ENCODE data around the gene SYDE2. TPM values are rescaled to one million over a fixed set of nuclear protein-coding genes. Genes with fewer than 3 reads are reported as not detected.

SYDE2 gene
- total RNA-seq, 1 experiment from 2014 or later = 10.9 TPM

- H3K27me3 ChIP-seq (replicated peaks; ENCODE audit: insufficient read depth, low read depth, low read length, poor library complexity) = no peaks in the 10 kb centered on the region
- no peak overlapping the region for H3K27ac ChIP-seq (ENCODE audit: low read depth, low read length, poor library complexity, severe bottlenecking)
- POLR2A ChIA-PET (ENCODE audit: low non-redundant PET) = interaction anchor here (0.7 kb wide), 1 partner anchor 85 kb away, joined by 3 read pairs; no protein-coding TSS in a partner anchor
- H3K36me3 ChIP-seq (ENCODE audit: insufficient read depth, low read length, poor library complexity, severe bottlenecking) = no peaks in the 10 kb centered on the region
- intact Hi-C loops (cut with micrococcal nuclease; ENCODE audit: unreplicated experiment) = no loop called here
- no peaks in the 10 kb centered on the region for H3K9me3 ChIP-seq (ENCODE audit: low read depth, low read length, poor library complexity, severe bottlenecking)
- CTCF ChIA-PET = no interaction called here
- H3K4me1 ChIP-seq (ENCODE audit: insufficient read depth, low read length, poor library complexity, severe bottlenecking) = peaks cover 24% of the 10 kb centered on the region
- TF ChIP-seq, protein P1, sequence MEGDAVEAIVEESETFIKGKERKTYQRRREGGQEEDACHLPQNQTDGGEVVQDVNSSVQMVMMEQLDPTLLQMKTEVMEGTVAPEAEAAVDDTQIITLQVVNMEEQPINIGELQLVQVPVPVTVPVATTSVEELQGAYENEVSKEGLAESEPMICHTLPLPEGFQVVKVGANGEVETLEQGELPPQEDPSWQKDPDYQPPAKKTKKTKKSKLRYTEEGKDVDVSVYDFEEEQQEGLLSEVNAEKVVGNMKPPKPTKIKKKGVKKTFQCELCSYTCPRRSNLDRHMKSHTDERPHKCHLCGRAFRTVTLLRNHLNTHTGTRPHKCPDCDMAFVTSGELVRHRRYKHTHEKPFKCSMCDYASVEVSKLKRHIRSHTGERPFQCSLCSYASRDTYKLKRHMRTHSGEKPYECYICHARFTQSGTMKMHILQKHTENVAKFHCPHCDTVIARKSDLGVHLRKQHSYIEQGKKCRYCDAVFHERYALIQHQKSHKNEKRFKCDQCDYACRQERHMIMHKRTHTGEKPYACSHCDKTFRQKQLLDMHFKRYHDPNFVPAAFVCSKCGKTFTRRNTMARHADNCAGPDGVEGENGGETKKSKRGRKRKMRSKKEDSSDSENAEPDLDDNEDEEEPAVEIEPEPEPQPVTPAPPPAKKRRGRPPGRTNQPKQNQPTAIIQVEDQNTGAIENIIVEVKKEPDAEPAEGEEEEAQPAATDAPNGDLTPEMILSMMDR (conservative IDR thresholded peaks at IDR 0.05; ENCODE audit: low read depth, low read length) = no peak
- TF ChIP-seq EZH2 (IDR thresholded peaks at IDR 0.05; ENCODE audit: borderline replicate concordance, low read depth, low read length, poor library complexity, severe bottlenecking) = no peak
- H3K4me3 ChIP-seq (ENCODE audit: low read depth, low read length, poor library complexity, severe bottlenecking) = no peak overlapping the region
- no TSS peak for BruUV-seq (replicated peaks)
- DNase-seq (ENCODE audit: low spot score) = no peak
These were observed 22.5 kb upstream of the SYDE2 start for GRCh38 chr1:85223334-85223733.

DNA sequence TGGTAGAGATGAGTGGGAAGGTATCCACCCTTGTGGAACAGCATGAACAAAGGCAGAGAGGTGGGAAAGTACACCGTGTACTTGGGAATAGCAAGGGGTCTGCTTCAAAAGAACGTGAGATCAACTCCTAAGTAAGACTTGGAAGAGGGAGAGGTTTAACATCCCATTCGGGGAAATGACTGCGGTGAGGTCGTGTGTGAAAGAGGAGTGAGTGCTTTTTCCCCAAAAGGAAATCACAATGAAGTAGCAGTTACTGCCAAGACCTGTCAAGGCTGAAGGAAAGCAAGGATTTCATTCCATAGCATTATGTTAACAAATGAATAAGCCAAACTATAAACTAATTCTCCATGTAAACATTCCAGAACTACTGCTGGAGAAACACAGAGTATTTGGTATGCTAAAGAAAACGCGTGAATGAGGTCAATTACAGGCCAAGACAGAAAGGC, 20.0 kb upstream of the SYDE2 start:
- BruUV-seq (replicated peaks) = no TSS peak
- H3K4me3 ChIP-seq (ENCODE audit: low read depth, low read length, poor library complexity, severe bottlenecking) = no peak overlapping the region
- TF ChIP-seq EZH2 (IDR thresholded peaks at IDR 0.05; ENCODE audit: borderline replicate concordance, low read depth, low read length, poor library complexity, severe bottlenecking) = no peak
- TF ChIP-seq, protein P1 (conservative IDR thresholded peaks at IDR 0.05; ENCODE audit: low read depth, low read length) = no peak
- CTCF ChIA-PET = interaction anchor here (0.6 kb wide), 1 partner anchor 50 kb away, joined by 3 read pairs; no protein-coding TSS in a partner anchor
- H3K9me3 ChIP-seq (ENCODE audit: low read depth, low read length, poor library complexity, severe bottlenecking) = no peaks in the 10 kb centered on the region
- no peaks in the 10 kb centered on the region for H3K36me3 ChIP-seq (ENCODE audit: insufficient read depth, low read length, poor library complexity, severe bottlenecking)
- no peak overlapping the region for H3K27ac ChIP-seq (ENCODE audit: low read depth, low read length, poor library complexity, severe bottlenecking)
- POLR2A ChIA-PET (ENCODE audit: low non-redundant PET) = no interaction called here
- H3K27me3 ChIP-seq (replicated peaks; ENCODE audit: insufficient read depth, low read depth, low read length, poor library complexity) = no peaks in the 10 kb centered on the region
- no peak for DNase-seq (ENCODE audit: low spot score)
- intact Hi-C loops (cut with micrococcal nuclease; ENCODE audit: unreplicated experiment) = no loop called here
- H3K4me1 ChIP-seq (ENCODE audit: insufficient read depth, low read length, poor library complexity, severe bottlenecking) = peaks cover 14% of the 10 kb centered on the region

- POLR2A ChIA-PET (ENCODE audit: low non-redundant PET) = no interaction called here
- DNase-seq (ENCODE audit: low spot score) = no peak
These were observed 19.2 kb upstream of the SYDE2 start for GRCh38 chr1:85219853-85220610.

More at GRCh38 chr1:85219853-85220610, 19.2 kb upstream of the SYDE2 start:
- no peak overlapping the region for H3K4me3 ChIP-seq (ENCODE audit: low read depth, low read length, poor library complexity, severe bottlenecking)
- no TSS peak for BruUV-seq (replicated peaks)
- intact Hi-C loops (cut with micrococcal nuclease; ENCODE audit: unreplicated experiment) = no loop called here
- no peaks in the 10 kb centered on the region for H3K9me3 ChIP-seq (ENCODE audit: low read depth, low read length, poor library complexity, severe bottlenecking)
- no peaks in the 10 kb centered on the region for H3K36me3 ChIP-seq (ENCODE audit: insufficient read depth, low read length, poor library complexity, severe bottlenecking)
- H3K27me3 ChIP-seq (replicated peaks; ENCODE audit: insufficient read depth, low read depth, low read length, poor library complexity) = no peaks in the 10 kb centered on the region
- CTCF ChIA-PET = interaction anchor here (0.6 kb wide), 1 partner anchor 49 kb away, joined by 3 read pairs; no protein-coding TSS in a partner anchor
- H3K27ac ChIP-seq (ENCODE audit: low read depth, low read length, poor library complexity, severe bottlenecking) = no peak overlapping the region
- no peak for TF ChIP-seq EZH2 (IDR thresholded peaks at IDR 0.05; ENCODE audit: borderline replicate concordance, low read depth, low read length, poor library complexity, severe bottlenecking)
- TF ChIP-seq, protein P1 (conservative IDR thresholded peaks at IDR 0.05; ENCODE audit: low read depth, low read length) = no peak
- H3K4me1 ChIP-seq (ENCODE audit: insufficient read depth, low read length, poor library complexity, severe bottlenecking) = peaks cover 6% of the 10 kb centered on the region

Measured in A673 (cell line).